Measurements from ENCODE around the gene KCTD8.
A peak's percentile ranks its signal among the peaks of the same experiment; 100 is the strongest.

The KCTD8 gene

GRCh38 chr4:44145868-44146267, 302.7 kb downstream of the KCTD8 start:
- no peak for TF ChIP-seq CTCF (conservative IDR thresholded peaks at IDR 0.05; ENCODE audit: control insufficient read depth, insufficient read depth, low read depth, low read length)
- DNase-seq (ENCODE audit: low read depth): peak; percentile 41
- H3K4me3 ChIP-seq (ENCODE audit: control insufficient read depth, low read depth, low read length): no peak overlapping the region

GRCh38 chr4:44132526-44132925, 316.1 kb downstream of the KCTD8 start:
- H3K4me3 ChIP-seq (ENCODE audit: control insufficient read depth, low read depth, low read length): no peak overlapping the region
- no peak for TF ChIP-seq CTCF (conservative IDR thresholded peaks at IDR 0.05; ENCODE audit: control insufficient read depth, insufficient read depth, low read depth, low read length)
- no peak for DNase-seq (ENCODE audit: low read depth)

All from fibroblast of mammary gland (primary cell).